ENCODE results near the gene SLC22A23.

The SLC22A23 gene

DNA sequence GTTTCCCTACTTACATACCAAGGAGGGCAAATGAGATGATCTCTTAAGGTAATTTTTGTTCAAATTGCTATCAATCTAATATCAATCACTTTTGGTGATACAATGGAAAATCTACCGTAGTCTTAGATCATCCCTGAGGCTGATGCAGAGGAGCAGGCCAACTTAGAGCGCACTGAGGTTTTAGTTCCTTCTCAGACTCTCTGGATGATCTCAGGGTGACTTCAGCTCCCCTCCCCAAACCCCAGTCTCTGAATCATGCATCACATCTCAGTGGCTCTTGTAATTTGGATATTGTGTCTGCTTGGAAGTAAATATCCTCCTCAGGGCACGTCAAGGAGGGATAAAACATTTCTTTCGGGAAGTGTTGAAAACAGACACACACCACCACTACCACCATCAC, 235.3 kb downstream of the SLC22A23 start:
- TF ChIP-seq TCF12 (IDR thresholded peaks at IDR 0.05; ENCODE audit: low read depth) (no peak), EP300 (IDR thresholded peaks at IDR 0.05; ENCODE audit: borderline replicate concordance) (no peak), YY1 (IDR thresholded peaks at IDR 0.05; ENCODE audit: low read depth) (no peak), ZBTB7A (IDR thresholded peaks at IDR 0.05; ENCODE audit: low read depth) (no peak), TEAD4 (IDR thresholded peaks at IDR 0.05) (no peak), NFIC (IDR thresholded peaks at IDR 0.05) (no peak), TAF1 (IDR thresholded peaks at IDR 0.05; ENCODE audit: low read depth) (no peak), CEBPB (IDR thresholded peaks at IDR 0.05) (no peak), FOXM1 (IDR thresholded peaks at IDR 0.05; ENCODE audit: borderline replicate concordance, low read depth) (no peak), CREB1 (IDR thresholded peaks at IDR 0.05; ENCODE audit: low read depth) (no peak), RAD21 (IDR thresholded peaks at IDR 0.05; ENCODE audit: low read depth) (no peak)
- TF ChIP-seq, protein P1, sequence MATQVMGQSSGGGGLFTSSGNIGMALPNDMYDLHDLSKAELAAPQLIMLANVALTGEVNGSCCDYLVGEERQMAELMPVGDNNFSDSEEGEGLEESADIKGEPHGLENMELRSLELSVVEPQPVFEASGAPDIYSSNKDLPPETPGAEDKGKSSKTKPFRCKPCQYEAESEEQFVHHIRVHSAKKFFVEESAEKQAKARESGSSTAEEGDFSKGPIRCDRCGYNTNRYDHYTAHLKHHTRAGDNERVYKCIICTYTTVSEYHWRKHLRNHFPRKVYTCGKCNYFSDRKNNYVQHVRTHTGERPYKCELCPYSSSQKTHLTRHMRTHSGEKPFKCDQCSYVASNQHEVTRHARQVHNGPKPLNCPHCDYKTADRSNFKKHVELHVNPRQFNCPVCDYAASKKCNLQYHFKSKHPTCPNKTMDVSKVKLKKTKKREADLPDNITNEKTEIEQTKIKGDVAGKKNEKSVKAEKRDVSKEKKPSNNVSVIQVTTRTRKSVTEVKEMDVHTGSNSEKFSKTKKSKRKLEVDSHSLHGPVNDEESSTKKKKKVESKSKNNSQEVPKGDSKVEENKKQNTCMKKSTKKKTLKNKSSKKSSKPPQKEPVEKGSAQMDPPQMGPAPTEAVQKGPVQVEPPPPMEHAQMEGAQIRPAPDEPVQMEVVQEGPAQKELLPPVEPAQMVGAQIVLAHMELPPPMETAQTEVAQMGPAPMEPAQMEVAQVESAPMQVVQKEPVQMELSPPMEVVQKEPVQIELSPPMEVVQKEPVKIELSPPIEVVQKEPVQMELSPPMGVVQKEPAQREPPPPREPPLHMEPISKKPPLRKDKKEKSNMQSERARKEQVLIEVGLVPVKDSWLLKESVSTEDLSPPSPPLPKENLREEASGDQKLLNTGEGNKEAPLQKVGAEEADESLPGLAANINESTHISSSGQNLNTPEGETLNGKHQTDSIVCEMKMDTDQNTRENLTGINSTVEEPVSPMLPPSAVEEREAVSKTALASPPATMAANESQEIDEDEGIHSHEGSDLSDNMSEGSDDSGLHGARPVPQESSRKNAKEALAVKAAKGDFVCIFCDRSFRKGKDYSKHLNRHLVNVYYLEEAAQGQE (IDR thresholded peaks at IDR 0.05; ENCODE audit: low read depth), result no peak
- TF ChIP-seq, protein P2, sequence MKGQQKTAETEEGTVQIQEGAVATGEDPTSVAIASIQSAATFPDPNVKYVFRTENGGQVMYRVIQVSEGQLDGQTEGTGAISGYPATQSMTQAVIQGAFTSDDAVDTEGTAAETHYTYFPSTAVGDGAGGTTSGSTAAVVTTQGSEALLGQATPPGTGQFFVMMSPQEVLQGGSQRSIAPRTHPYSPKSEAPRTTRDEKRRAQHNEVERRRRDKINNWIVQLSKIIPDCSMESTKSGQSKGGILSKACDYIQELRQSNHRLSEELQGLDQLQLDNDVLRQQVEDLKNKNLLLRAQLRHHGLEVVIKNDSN (IDR thresholded peaks at IDR 0.05), result no peak

DNA sequence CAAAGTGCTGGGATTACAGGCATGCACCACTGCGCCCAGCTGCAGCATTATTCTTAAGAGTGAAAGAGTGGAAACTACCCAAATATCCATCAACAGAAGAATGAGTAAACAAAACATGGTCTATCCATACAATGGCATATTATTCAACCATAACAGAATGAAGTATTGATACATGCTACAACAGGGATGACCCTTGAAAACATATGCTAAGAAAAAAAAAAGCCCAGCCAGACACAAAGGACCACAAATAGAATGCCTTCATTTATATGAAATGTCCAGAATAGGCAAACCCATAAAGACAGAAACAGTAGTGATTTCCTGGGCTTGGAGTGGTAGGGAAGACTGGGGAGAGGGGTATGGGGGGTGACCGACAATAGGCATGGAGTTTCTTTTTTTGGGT, 236.5 kb downstream of the SLC22A23 start:
- TF ChIP-seq CEBPB (IDR thresholded peaks at IDR 0.05) (no peak), TEAD4 (IDR thresholded peaks at IDR 0.05) (no peak), RAD21 (IDR thresholded peaks at IDR 0.05; ENCODE audit: low read depth) (no peak), ZBTB7A (IDR thresholded peaks at IDR 0.05; ENCODE audit: low read depth) (no peak), NFIC (IDR thresholded peaks at IDR 0.05) (no peak), FOXM1 (IDR thresholded peaks at IDR 0.05; ENCODE audit: borderline replicate concordance, low read depth) (no peak), YY1 (IDR thresholded peaks at IDR 0.05; ENCODE audit: low read depth) (no peak), TAF1 (IDR thresholded peaks at IDR 0.05; ENCODE audit: low read depth) (no peak), TCF12 (IDR thresholded peaks at IDR 0.05; ENCODE audit: low read depth) (no peak), CREB1 (IDR thresholded peaks at IDR 0.05; ENCODE audit: low read depth) (no peak), EGR1 (IDR thresholded peaks at IDR 0.05) (no peak), EP300 (IDR thresholded peaks at IDR 0.05; ENCODE audit: borderline replicate concordance) (no peak)
- TF ChIP-seq, protein P1 (IDR thresholded peaks at IDR 0.05; ENCODE audit: low read depth), result no peak
- TF ChIP-seq, protein P3, sequence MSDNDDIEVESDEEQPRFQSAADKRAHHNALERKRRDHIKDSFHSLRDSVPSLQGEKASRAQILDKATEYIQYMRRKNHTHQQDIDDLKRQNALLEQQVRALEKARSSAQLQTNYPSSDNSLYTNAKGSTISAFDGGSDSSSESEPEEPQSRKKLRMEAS (IDR thresholded peaks at IDR 0.05), result no peak
- TF ChIP-seq, protein P2 (IDR thresholded peaks at IDR 0.05), result no peak
